ENCODE data around the gene MTF2. TPM values are rescaled to one million over a fixed set of nuclear protein-coding genes. Genes with fewer than 3 reads are reported as not detected.
A peak's percentile ranks its signal among the peaks of the same experiment; 100 is the strongest.
"Not testable (repeated sequence)": the region's sequence is repeated elsewhere in the genome, so short reads cannot be mapped to it uniquely, and the experiment has no call there.

The MTF2 gene
- total RNA-seq = 8.1 TPM
- long read RNA-seq, full-length matches to known transcripts = 11 of 13 reads
- long read RNA-seq, partial matches to known transcripts = 1 of 13 reads
- long read RNA-seq, other reads (novel, unspliced or antisense) = 1 of 13 reads

DNA sequence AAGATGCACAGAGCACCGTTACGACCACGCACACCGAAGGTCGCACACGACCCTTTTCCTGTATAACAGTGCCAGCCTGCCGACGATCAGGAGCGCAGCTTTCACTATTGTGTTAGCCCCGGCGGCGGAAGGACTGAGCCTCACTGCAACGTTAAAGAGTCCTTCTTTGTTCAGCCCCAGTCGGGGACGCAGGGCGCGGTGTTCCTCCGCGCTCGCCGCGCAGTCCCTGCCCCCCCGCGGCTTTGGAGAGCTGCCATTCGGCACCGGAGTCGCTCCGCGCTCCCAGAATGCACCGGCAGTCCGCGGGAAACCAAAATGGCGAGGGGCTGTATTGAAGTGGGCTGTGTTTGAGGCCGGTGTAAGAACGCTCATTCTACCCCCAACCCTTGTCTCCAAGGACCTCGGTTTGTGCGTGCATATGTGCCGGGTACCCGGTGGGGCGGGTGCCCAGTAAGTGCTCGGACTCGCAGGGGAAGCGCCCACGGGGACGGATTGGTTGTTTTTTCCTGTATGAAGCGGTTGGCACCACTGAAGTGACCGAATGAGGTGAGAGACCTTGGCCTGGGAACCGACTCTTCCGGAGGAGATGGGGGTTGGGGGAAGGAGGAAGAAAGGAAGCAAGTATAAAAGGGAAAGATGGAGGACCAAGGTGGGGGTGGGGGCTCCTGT, at the start of gene MTF2:
TSS of gene MTF2 (plus strand) at position 298 of the 669 bp plus-strand sequence. CDS start at position 542, 244 bp downstream.
- peak; percentile 97 for DNase-seq
- peak; percentile 98 for ATAC-seq (ENCODE audit: poor library complexity)
- intact Hi-C loops (cut with DNase I) = no loop called here

DNA sequence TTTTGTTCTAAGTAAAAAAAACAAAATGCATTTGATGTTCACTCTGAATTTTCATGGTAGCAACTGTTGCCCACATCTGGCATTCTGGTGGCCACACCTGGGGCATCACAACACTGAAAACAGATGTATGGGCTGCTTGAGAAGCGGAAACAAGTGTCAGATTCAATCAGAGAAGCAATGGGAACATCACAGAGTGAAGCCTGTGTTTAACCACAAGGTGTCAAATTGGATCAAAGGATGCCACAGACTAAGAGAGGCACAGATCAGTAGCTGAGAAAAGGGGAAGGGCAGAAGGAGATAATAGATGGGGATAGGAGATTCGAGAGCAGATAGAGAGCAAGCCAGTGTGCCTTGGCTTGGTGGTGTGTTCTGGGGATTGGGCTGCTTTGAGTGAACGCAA, 49.8 kb upstream of the MTF2 start:
- ATAC-seq (ENCODE audit: poor library complexity) = no peak
- no peak for DNase-seq
- intact Hi-C loops (cut with DNase I) = no loop called here

DNA sequence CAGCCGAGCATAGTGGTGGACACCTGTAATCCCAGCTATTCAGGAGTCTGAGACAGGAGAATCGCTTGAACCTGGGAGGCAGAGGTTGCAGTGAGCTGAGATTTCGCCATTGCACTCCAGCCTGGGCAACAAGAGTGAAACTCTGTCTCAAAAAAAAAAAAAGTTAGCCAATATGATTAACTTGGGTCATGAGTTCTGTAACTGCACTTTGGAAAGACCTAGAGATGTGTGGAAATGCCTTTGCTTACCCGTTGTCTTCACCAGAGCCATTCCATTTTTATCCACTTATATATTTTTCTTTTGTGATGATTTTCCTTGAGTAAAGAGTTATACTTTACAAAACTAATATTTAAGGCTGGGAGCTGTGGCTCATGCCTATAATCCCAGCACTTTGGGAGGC, 48.9 kb upstream of the MTF2 start:
- intact Hi-C loops (cut with DNase I); ATAC-seq (ENCODE audit: poor library complexity); DNase-seq: not testable (repeated sequence)

DNA sequence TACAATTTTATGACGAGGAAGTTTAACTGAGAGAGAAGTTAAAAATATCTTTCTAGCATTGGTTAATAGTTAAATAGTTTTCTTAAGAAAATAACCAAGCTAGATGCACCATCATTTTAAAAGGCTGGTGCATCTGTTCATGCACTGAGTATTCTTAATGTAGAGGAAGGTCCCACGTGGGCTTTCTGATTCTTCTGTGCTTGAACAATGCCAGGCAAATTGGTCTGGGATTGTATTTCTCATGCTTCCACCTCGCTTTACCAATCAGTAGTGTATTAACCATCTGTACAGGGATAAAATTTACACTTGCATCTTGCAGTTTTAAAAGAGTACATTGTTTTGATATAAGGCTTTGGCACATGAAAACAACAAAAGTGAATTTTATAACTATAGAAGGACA, 47.4 kb upstream of the MTF2 start:
- no peak for ATAC-seq (ENCODE audit: poor library complexity)
- intact Hi-C loops (cut with DNase I) = no loop called here

DNA sequence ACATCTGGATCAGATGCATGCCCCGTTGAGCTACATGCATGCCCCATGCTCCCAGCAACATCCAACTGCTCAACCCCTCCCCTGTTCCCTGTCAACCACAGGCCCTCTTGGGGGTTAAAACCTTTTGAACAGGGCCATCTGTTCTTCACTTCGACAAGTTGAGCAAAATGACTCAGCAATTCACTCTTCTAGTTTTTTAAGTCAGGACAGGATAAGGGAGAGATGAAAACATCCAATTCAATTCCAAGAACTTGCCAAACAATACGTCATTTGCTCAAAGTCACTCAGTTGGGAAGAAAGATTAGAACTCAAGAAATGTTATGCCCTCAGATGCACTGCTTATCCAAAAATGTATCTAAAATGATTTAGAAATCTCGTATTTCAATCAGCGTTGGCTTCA, 46.1 kb upstream of the MTF2 start:
- intact Hi-C loops (cut with DNase I) = no loop called here
- DNase-seq (no peak), ATAC-seq (ENCODE audit: poor library complexity) (no peak)

More for the DNA sequence above, 47.4 kb upstream of the MTF2 start:
- no peak for DNase-seq

DNA sequence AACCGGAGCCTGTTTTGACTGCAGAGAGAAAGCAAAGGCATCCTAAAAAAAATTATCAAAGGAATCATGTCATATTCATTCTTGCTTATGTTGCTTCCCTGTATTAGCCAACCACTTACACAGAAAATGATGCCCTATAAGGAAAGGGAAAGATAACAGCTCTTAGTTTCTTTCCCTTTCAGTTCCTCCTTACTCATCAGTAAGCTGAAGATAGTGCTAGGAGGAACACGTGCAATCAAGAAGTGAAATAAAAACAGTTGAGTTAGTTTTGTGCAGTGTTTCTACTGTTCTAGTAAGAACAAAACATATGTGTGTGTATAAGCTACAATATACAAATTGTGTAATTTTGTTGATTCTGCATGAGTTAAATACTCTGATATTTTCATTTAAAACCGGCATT, 45.3 kb upstream of the MTF2 start:
- intact Hi-C loops (cut with DNase I) = no loop called here
- ATAC-seq (ENCODE audit: poor library complexity) (peak; percentile 38), DNase-seq (no peak)

DNA sequence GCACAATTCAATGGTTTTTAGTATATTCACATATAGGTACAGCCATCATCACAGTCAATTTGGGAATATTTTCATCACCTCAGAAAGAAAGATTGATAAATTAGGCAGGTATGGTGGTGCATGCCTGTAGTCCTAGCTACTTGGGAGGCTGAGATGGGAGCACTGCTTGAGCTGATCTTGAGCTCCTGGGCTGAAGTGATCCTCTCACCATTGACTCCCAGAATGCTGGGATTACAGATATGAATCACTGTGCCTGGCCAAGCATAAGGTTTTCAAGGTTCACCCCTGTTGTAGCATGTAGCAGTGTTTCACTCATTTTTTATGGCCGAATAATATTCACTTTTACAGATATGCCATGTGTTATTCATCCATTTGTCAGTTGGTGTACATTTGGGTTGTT, 44.7 kb upstream of the MTF2 start:
- ATAC-seq (ENCODE audit: poor library complexity) (no peak), DNase-seq (no peak)
- intact Hi-C loops (cut with DNase I) = no loop called here

DNA sequence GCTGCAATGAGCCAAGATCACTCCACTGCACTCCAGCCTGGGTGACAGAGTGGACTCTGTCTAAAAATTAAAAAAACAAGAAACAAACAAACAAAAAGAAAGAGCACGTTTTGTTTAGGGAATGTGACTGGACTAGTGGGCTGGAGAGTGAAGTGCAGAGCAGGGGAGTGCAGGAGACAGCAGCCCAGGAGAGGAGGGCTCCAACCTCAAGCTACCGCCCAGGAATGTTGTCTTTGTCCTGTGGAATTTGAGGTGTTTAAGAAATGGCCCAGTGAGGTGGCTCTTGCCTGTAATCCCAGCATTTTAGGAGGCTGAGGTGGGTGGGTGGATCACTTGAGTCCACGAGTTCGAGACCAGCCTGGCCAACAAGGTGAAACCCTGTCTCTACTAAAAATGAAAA, 42.4 kb upstream of the MTF2 start:
- intact Hi-C loops (cut with DNase I) = no loop called here
- no peak for DNase-seq
- ATAC-seq (ENCODE audit: poor library complexity) = no peak

DNA sequence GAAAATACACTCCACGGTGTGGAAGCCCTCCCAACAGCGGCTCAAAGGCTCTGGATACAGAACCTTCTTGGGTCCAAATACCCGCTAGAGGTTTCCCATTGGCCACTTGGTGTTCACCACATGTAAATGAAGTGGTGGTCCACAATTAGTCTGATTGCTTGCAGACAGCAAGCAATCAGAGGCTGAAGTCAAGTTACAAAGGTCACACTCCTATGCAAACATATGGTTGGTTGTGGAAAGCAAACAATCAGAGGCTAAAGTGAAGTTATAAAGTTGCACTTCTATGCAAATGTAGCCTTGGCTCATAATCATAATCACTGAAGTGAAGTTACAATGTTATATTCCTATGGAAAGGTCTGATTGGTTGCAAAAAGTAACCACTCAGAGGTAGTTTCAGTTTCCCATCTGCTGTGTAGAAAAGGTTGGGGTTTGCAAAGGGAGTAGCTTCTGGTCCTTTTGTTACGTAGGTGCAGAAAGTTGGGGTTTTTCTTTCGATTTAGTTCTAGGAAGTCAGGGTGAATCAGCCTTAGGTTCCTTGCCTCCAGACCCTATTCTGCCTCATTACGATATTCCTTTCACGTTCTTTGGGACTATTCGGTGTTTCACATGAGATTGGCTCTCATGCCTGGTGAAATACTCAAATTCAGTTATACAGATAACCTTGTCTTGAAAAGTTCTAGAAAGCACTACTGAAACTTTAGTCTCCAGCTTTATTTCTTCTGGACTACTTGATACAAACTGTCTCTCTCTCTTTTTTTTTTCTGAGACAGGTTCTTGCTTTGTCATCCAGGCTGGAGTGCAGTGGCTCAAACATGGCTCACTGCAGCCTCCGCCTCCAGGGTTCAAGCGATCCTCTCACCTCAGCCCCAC, 36.7 kb upstream of the MTF2 start:
- intact Hi-C loops (cut with DNase I) = no loop called here
- DNase-seq (no peak), ATAC-seq (ENCODE audit: poor library complexity) (no peak)

DNA sequence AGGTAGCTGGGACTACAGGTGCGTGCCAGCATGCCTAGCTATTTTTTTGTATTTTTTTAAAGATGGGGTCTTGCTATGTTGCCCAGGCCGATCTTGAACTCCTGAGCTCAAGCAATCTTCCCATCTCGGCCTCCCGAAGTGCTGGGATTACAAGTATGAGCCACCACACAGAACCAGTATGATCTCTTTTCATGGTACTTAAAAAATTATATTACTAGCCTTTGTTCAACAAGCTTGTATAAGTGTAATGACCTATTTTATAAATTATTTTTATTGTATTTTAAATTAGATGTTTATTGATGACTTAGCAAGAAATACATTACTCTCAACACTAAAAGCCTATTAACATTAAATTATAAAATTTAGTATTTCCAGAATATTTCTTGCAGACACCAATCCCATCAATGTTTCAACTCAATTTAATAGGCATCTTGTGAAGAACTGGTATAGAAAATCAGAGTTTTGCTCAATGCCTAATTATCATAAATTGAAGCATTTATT, 36.0 kb upstream of the MTF2 start:
- no peak for ATAC-seq (ENCODE audit: poor library complexity)
- DNase-seq = no peak
- intact Hi-C loops (cut with DNase I) = no loop called here

DNA sequence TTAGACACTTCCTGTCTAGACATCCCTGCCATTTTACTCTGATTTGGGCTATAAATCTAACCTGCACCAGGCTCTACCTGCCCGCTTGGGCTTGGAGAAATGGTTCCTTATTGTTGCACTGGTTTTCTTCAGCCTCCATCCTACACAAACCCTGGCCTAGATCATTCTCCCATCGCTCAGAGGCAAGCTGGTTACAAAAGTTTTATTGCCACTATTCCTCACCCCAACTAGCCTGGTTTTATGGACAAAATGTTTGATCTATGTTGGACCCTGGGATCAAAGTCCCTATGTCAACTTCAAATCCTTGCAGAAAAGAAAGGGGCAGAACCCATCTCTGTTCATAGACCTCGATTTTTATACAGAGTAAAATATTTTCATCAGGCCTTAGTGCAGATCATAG, 31.5 kb upstream of the MTF2 start:
- intact Hi-C loops (cut with DNase I) = no loop called here
- DNase-seq = no peak
- no peak for ATAC-seq (ENCODE audit: poor library complexity)

DNA sequence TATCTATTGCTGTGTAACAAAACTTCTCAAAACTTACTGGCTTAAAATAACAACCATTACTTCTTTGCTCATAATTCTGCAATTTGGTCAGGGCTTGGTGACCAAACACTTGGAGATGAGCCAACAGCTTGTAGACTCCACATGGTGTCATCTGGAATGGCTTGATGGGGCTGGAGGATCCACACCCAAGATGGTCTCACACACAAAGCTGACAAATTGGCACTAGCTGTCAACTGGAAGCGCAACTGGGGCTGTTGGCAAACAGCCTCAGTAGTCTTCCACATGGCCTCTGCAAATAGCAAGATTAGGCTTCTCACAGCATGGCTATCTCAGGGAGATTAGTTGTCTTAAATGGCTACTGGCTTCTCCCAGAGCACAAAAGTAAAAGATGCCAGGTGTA, 27.1 kb upstream of the MTF2 start:
- intact Hi-C loops (cut with DNase I) = no loop called here
- ATAC-seq (ENCODE audit: poor library complexity) = no peak
- no peak for DNase-seq

DNA sequence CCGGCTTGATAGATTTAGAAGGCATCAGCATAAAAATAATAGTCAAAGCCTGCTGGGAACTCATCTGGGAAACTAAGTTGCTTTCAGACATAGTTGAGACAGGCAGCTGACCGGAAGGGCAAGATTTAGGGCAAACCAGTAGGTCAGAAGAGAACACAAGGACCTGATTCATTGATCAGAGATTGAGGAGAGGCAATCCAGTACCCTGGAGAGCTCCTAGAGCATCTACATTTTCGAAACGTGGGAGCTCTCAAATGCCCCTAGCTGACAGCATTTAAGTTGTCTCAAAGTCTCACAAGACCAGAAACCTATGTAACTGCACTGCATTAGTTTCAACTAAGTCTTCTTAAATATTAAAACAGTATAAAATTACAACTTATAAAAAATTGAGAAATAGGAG, 22.9 kb upstream of the MTF2 start:
- DNase-seq = no peak
- ATAC-seq (ENCODE audit: poor library complexity) = no peak
- intact Hi-C loops (cut with DNase I) = no loop called here

DNA sequence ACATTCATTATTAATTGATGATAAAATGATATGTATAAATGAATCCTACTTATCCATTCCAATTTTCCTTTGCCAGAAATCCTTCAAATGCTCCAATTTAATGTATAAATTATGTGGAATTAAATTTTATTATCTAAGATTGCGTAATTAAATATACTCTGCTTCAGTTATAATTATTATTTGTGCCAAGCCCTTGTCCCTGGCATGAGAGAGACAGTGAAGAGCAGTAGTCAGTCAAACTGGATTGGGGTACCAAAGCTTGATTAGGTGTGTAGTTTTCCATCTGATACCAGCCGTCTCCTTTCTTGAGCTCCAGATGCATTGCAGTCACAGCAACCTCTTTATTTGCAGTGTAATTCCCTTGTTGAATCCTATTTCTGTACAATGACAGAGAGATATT, 22.4 kb upstream of the MTF2 start:
- no peak for ATAC-seq (ENCODE audit: poor library complexity)
- no peak for DNase-seq
- intact Hi-C loops (cut with DNase I) = no loop called here

DNA sequence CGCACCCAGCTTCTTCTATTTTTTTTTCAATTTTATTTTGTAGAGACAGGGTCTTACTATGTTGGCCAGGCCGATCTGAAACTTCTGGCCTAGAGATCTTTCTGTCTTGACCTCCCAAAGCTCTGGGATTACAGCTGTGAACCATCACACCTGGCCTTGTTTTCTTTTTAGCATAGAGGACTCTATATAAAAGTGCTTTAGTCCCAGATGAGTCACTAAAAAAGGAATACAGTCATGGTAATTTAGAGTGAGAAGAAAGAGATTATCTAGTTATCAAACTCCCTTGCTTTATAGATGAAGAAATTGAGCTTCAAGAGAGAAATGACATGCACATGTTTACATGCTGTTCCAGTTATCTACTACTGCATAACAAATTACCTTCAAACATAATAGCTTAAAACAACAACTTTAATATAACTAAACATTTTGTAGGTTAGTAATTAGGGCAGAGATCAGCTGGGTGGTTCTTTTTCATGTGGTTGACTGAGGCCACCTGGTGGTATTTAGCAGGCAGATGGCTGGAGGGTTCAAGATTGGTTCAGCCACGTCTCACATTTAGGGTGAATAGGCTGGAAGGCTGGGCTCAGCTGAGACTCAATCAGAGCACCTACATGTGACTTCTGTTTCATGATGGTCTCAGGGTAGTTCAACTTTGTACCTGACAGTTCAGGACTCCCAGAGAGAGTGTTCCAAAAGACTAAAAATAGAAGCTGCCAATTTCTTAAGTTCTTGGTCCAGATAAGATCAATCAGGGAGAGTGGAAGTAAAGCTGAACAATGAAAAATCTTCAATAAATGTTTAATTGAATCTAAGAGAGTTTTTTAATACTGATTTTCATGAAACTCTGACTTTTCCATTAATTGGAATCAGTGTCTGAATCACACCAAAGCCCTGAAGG, 16.9 kb upstream of the MTF2 start:
- intact Hi-C loops (cut with DNase I) = no loop called here
- DNase-seq (no peak), ATAC-seq (ENCODE audit: poor library complexity) (peak; percentile 72)

DNA sequence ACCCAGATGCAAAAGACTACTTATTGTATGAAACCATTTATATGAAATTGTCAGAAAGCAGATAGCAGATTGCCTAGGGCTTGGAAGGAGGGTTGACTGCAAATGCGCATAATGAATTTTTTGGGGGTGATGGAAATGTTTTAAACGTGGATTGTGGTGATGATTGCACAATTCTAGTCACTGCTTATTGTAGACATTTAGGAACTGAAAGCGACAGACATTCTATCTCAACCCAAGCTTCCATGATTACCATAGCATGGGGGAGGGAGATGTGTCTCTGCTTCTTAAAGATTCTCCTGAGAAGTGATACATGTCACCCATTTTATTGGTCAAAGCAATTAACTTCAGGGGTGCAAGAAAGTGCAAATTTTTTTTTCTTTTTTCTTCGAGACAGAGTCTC, 2.8 kb upstream of the MTF2 start:
- intact Hi-C loops (cut with DNase I) = no loop called here
- no peak for ATAC-seq (ENCODE audit: poor library complexity)
- DNase-seq = no peak

DNA sequence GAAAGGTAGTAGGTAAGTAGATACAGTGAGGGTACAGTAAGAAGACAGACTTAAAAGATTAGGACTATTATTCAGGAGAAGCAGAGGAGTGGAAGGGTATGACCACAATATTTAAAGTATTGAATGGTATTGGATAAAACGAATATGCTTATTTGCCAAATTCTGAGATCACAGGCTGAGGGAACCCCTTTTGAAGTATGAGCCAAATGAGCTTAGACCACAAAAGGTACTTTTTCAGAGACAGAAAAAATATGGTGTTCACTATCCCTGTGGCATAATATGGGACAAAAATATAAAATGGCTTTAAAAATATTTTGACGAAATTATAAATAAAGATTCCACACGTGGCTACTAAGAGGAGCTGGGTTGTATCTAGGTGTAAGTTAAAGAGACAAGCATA, 880 bp upstream of the MTF2 start:
- intact Hi-C loops (cut with DNase I) = no loop called here
- ATAC-seq (ENCODE audit: poor library complexity) (no peak), DNase-seq (no peak)

DNA sequence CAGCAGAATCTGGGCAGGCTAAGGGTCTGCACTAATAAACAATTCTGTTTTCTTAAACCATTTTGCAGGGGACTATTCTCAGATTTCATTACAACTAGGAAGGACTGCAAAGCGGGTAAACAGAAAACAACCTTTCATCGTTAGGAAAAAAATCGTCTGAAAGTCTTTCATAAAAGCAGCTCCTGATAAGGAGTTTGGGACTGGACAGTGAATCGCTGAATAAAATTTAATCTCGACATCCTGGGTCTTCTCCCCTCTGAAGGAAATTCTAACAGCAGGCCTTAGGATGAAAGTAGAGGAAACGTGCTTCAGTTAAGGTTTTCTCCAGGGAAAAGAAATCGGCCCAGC, 471 bp upstream of the MTF2 start:
- no peak for DNase-seq
- no peak for ATAC-seq (ENCODE audit: poor library complexity)
- intact Hi-C loops (cut with DNase I) = no loop called here

DNA sequence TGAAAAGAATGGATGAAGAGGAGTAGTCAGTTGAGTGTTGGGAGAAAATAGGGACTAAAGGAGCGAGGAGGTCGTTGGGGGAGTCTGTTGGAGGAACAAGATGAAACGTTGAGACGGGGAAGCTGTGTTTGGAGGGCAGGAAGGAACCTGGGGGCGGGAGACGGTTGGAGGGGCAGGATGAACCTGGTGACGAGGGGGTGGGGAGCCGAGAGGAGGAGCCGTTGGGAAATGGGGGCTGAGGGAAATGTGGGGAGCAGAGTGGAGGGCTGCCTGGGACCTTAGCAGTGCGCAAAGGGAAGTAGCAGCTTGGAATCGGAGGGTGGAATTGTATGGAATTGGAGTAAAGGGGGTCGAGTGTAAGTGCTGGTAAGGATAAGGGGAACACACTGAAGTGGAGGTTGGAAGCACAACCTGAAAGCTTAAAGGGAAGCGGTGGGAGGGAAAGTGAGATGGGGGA, 630 bp downstream of the MTF2 start:
- ATAC-seq (ENCODE audit: poor library complexity) (peak; percentile 6), DNase-seq (no peak)
- intact Hi-C loops (cut with DNase I) = no loop called here

Measured in Right ventricle myocardium superior (tissue), 1 donor.